Lower leg skin (tissue), 4 donors: Measurements from ENCODE around the gene MYH10. TPM values are rescaled to one million over a fixed set of nuclear protein-coding genes. Genes with fewer than 3 reads are reported as not detected.
"Not testable (repeated sequence)": the region's sequence is repeated elsewhere in the genome, so short reads cannot be mapped to it uniquely, and the experiment has no call there.

Experiments used
- DNase-seq, 2 donors: peaks; one replicate each; pipeline ENCODE4 v3.0.0-alpha.2; 2019; ENCODE audit warnings: low spot score in 2 of 2
- H3K4me3 ChIP-seq: fragments of 200-600 bp; sonication (generic); 2 replicates; pipeline ENCODE4 v1.5.1; 2017; ENCODE audit warnings: mild to moderate bottlenecking, low read depth; ENCODE audit not compliant: poor library complexity, severe bottlenecking
- CTCF ChIP-seq, 3 donors: fragments of 450-650 bp; IDR thresholded peaks; one replicate each; pipeline ENCODE4 v1.5.1; 2016; ENCODE audit warnings: antibody characterized with exemption in 3 of 3, mild to moderate bottlenecking in 3 of 3, moderate library complexity in 2 of 3
- POLR2A ChIP-seq, 2 donors: fragments of 450-650 bp; IDR thresholded peaks; one replicate each; pipeline ENCODE4 v1.6.1; 2016 to 2017; ENCODE audit warnings: antibody characterized with exemption in 2 of 2, mild to moderate bottlenecking in 1 of 2, moderate library complexity in 1 of 2
- WGBS, 2 donors: methylation state at CpG; one replicate each; pipeline ENCODE4 v1.1.5; 2018; 5-methylcytosine and 5-hydroxymethylcytosine counted together
- intact Hi-C: fragments of 100-400 bp; cut with DNase I; formaldehyde crosslinking; loops from one replicate; pipeline ENCODE4 v1.15.0; 2023; ENCODE audit warnings: low total_unique reads
- total RNA-seq, 4 donors: library from RNA; depleted of rRNA; stranded (reverse); fragments of >200 nt; gene quantifications; one replicate each; pipeline ENCODE4 v1.1.0, GENCODE V29; 2016

The MYH10 gene
- total RNA-seq, 4 donors from 2014 or later = 6.7 to 17.2 (median 11.4) TPM

DNA sequence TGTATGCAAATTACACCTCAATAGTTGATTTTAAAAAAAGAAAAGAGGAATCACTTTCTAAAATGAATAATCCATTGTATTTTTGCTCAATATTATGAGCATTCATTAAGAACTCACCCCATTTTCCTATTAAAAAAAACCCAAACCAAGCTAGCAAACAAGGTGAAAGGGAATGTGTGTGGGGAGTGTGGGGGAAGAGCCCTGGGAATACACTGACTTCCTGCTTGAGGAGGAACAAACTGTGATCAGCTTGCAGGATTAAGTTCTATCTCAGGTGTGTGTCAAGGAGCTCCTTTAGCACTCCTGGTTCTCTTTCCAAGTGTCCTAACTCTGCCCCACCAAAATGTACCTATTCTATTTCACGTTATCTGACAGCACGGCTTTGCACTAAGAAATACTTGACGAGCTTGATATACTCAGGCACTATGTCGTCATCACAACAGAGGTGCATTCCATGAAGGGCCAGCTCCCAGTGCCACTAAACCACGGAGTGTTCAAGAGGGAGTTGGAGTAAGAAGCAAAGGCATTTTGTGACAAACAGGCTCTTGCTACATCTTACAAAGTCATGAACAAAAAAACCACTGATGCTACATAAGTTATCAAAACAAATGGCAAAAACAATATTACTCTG lies 73.2 kb downstream of the MYH10 start:
- intact Hi-C loops = no loop called here
- H3K4me3 ChIP-seq = no peak overlapping the region
- no peak for DNase-seq
- TF ChIP-seq POLR2A (IDR thresholded peaks at IDR 0.05) = no peak
- WGBS, 2 donors = 81 to 87% methylated on average over 5 of the region's 5 CpGs

DNA sequence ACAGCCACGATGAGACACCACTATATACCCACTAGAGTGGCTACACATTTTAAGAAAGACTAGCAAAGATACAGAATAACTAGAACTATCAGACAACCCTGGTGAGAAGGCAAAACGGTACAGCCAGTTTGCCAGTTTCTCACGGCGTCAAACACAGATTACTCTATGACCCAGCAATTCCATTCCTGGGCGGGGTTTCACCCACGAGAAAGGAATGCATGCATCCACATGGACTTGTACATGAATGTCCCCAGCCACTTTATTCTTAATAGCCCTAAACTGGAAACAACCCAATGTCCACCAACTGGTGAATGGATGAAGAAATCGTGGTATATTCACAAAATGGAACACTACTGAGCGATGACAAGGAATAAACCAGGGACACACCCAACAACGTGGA lies 74.5 kb downstream of the MYH10 start:
- H3K4me3 ChIP-seq = no peak overlapping the region
- 78 to 90% methylated on average over 9 of the region's 9 CpGs for WGBS, 2 donors
- intact Hi-C loops = no loop called here
- TF ChIP-seq CTCF (IDR thresholded peaks at IDR 0.05) = no peak
- no peak for TF ChIP-seq POLR2A (IDR thresholded peaks at IDR 0.05)
- no peak for DNase-seq

- intact Hi-C loops = no loop called here
- DNase-seq = no peak
- no peak overlapping the region for H3K4me3 ChIP-seq
- TF ChIP-seq POLR2A (IDR thresholded peaks at IDR 0.05) = no peak
- no peak for TF ChIP-seq CTCF (IDR thresholded peaks at IDR 0.05)
- WGBS, 2 donors = 84 to 97% methylated on average over 1 of the region's 1 CpG
These were observed 75.5 kb downstream of the MYH10 start for GRCh38 chr17:8555062-8555461.

DNA sequence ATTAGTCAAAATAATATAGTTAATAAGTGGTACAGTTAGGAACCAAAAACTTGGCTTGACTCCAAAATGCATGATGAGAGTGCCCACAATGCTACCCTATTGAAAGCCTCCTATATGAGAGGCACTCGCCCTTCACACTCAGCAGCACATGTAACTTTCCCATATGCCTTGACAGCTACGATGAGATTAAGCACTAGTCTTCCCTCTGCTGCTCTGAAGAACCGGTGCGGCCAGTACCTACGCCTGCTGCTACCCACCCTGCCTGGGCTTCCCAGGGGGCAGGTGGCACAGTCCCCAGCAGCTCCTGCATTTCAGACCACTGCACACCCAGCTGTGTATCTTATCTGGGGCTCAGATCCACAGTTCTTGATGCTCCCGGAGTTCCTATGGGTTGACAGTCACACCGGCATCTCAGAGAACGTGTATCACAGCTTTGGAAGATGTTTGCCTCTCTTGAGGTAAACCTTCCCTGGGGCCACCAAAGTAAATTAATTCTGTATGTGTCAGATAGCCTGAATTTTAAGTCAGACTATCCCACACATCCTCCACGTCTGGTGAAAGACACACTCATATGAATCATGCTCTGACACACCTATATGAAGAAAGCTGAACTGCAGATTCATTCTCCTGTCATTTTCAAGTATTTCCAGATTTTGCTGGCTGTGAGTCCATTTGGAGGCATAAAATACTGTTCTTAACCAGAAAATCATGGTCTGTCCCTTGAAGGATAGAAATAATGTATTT lies 77.8 kb downstream of the MYH10 start:
- 78 to 85% methylated on average over 9 of the region's 9 CpGs for WGBS, 2 donors
- DNase-seq = no peak
- intact Hi-C loops = no loop called here
- H3K4me3 ChIP-seq = no peak overlapping the region
- TF ChIP-seq POLR2A (IDR thresholded peaks at IDR 0.05) (no peak), CTCF (IDR thresholded peaks at IDR 0.05) (no peak)

DNA sequence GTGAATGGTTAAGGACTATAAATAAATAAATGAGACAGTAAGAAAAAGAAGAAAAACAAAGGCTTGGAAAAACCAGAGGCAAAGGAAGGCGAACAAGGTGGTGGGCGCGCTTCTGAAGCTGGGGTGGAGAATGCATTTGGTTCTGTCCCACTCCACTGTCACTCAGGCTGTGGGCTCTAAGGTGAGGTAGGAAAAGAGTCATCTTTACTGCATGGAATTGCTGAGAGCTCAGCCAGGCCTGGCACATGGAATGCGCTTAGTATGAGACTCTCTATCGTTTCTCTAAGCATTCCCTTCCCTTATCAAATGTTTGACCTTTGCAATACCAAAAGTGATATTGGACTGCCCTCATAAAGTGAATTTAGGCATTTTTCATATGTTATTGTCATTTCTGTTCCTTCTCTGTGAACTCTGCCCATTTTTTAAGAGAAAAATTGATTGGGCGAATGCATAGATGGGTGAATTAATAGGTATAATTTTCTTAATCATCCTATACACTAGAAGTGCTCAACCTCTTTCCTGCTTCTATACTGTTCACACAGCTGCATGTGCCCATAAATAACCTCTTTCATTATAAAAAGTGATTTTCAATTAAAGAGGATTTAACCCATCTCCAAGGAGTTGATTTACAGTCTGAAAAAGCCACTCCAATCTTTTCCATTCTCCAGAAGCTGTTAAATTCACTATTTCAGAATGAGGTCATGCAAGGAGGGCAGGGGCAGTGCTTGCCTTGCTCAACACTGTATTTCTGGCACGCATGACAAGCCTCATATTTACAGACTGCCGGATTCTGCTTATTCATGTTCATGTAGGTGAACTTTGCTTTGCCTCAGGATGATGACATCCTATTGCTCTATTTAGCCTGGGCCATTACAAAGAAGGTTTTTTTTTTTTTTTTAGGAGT lies 87.7 kb downstream of the MYH10 start:
- DNase-seq = no peak

GRCh38 chr17:8539976-8540375 lies 90.5 kb downstream of the MYH10 start:
- DNase-seq, H3K4me3 ChIP-seq, intact Hi-C loops: not testable (repeated sequence)
- 97% methylated on average over 7 of the region's 7 CpGs for WGBS, 2 donors

More for the DNA sequence above, 87.7 kb downstream of the MYH10 start:
- intact Hi-C loops = no loop called here
- no peak overlapping the region for H3K4me3 ChIP-seq
- WGBS, 2 donors = 78 to 81% methylated on average over 8 of the region's 8 CpGs
- no peak for TF ChIP-seq POLR2A (IDR thresholded peaks at IDR 0.05)
- no peak for TF ChIP-seq CTCF (IDR thresholded peaks at IDR 0.05)
